Testis (tissue), 2 donors: ENCODE measurements around the gene CC2D2A.

Source experiments
- POLR2A ChIP-seq: fragments of 450-650 bp; IDR thresholded peaks from one replicate; pipeline ENCODE4 v1.6.1; 2017; ENCODE audit warnings: antibody characterized with exemption, mild to moderate bottlenecking, moderate library complexity
- TF ChIP-seq, protein P1 (sequence below), 3 experiments: fragments of 450-650 bp in 2 of 3; fragments of 200-600 bp in 1 of 3; sonication (generic) in 1 of 3; IDR thresholded peaks; one replicate each; pipeline ENCODE4 v1.5.1; 2016 to 2019; ENCODE audit warnings: antibody characterized with exemption in 3 of 3, mild to moderate bottlenecking in 2 of 3, moderate library complexity in 1 of 3

DNA sequence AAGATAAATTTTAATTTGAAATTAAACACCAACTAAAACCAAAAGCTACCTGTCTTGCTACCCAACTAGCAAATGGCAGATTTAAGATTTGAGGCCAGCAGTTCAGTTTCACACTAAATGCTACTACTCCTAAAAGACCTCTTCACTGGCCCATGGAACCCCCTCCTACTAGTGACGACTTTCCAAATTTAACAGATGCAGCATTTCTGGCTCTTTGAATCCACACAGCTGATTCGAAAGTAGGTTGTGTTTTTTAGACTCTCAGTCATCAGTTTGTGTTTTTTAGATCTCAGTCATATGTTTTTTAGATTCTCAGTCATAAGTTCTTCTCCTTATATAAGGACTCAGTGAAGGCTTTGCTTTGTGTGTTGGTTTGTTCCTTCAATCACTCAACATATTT lies 11.1 kb upstream of the CC2D2A start:
- TF ChIP-seq, protein P1, sequence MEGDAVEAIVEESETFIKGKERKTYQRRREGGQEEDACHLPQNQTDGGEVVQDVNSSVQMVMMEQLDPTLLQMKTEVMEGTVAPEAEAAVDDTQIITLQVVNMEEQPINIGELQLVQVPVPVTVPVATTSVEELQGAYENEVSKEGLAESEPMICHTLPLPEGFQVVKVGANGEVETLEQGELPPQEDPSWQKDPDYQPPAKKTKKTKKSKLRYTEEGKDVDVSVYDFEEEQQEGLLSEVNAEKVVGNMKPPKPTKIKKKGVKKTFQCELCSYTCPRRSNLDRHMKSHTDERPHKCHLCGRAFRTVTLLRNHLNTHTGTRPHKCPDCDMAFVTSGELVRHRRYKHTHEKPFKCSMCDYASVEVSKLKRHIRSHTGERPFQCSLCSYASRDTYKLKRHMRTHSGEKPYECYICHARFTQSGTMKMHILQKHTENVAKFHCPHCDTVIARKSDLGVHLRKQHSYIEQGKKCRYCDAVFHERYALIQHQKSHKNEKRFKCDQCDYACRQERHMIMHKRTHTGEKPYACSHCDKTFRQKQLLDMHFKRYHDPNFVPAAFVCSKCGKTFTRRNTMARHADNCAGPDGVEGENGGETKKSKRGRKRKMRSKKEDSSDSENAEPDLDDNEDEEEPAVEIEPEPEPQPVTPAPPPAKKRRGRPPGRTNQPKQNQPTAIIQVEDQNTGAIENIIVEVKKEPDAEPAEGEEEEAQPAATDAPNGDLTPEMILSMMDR (IDR thresholded peaks at IDR 0.05): no peak
- no peak for TF ChIP-seq POLR2A
